HCT116 (cell line): Measurements from ENCODE around the gene DNAJC2. TPM values are rescaled to one million over a fixed set of nuclear protein-coding genes. Genes with fewer than 3 reads are reported as not detected.

Experiments used
- ATAC-seq: fragments of 200-7000 bp; cut with Tn5 transposase; 2 replicates; pipeline ENCODE4 v1.9.1; 2020; ENCODE audit warnings: mild to moderate bottlenecking, moderate library complexity
- BruUV-seq: library from RNA; stranded (reverse); fragments of 400-500 nt; replicated peaks from 2 replicates; lab custom pipeline; 2021; lab: Mats Ljungman, UMichigan
- CTCF ChIA-PET: fragments of 300-600 bp; sonication (Branson Sonifier 250); formaldehyde crosslinking; loops from one replicate; lab custom pipeline; 2021; ENCODE audit warnings: antibody characterized with exemption; lab: Charles Lee
- POLR2A ChIA-PET: fragments of 300-600, 350-600 bp; sonication (Branson Sonifier 250); formaldehyde crosslinking; loops from one replicate; lab custom pipeline; 2021; ENCODE audit warnings: antibody characterized with exemption; lab: Charles Lee
- RAD21 ChIA-PET, 2 experiments: fragments of 300-600 bp; sonication (Branson Sonifier 250); formaldehyde crosslinking; loops; one replicate each; lab custom pipeline; 2023; ENCODE audit warnings: low total read pairs in 2 of 2; ENCODE audit not compliant: uncharacterized antibody in 2 of 2, unreplicated experiment in 2 of 2, low non-redundant PET in 1 of 2; lab: Charles Lee
- DNase-seq: peaks from one replicate; pipeline ENCODE4 v3.0.0-alpha.2; 2010; ENCODE audit warnings: low read depth, low spot score
- H2AFZ ChIP-seq: fragments of 200-600 bp; shearing (Covaris generic), sonication (generic); 2 replicates; pipeline ENCODE4 v1.6.1; 2017; ENCODE audit warnings: low read depth, mixed run types, mixed read lengths, antibody characterized with exemption, low read length; ENCODE audit not compliant: poor library complexity, severe bottlenecking
- H3K27ac ChIP-seq: 2 replicates; pipeline ENCODE4 v1.5.1; 2012; ENCODE audit warnings: low read depth, low read length
- H3K27me3 ChIP-seq: fragments of 200-600 bp; sonication (generic); 2 replicates; pipeline ENCODE4 v1.6.1; 2016; ENCODE audit warnings: mixed run types, low read length, mixed read lengths; ENCODE audit not compliant: insufficient read depth
- H3K36me3 ChIP-seq, 2 experiments: fragments of 200-500 bp in 1 of 2; fragments of 200-600 bp in 1 of 2; sonication (Bioruptor generic) in 1 of 2; sonication (generic) in 1 of 2; 2 replicates each; pipeline versions ENCODE4 v1.5.1 to v1.6.1; 2014 to 2016; ENCODE audit warnings: low read length in 2 of 2, inconsistent platforms in 1 of 2, mixed read lengths in 1 of 2, mixed run types in 1 of 2; ENCODE audit not compliant: insufficient read depth in 2 of 2, control insufficient read depth in 1 of 2
- H3K4me1 ChIP-seq, 2 experiments: fragments of 200-600 bp in 1 of 2; sonication (generic) in 1 of 2; 2 replicates each; pipeline versions ENCODE4 v1.5.1 to v1.6.1; 2012 to 2017; ENCODE audit warnings: low read length in 2 of 2, inconsistent platforms in 1 of 2, mild to moderate bottlenecking in 1 of 2, mixed read lengths in 1 of 2, mixed run types in 1 of 2, moderate library complexity in 1 of 2; ENCODE audit not compliant: insufficient read depth in 2 of 2, control insufficient read depth in 1 of 2
- H3K4me2 ChIP-seq: fragments of 200-600 bp; sonication (generic); 2 replicates; pipeline ENCODE4 v1.6.1; 2017; ENCODE audit warnings: mixed run types, low read length, mixed read lengths
- H3K4me3 ChIP-seq, 2 experiments: fragments of 200-600 bp in 1 of 2; sonication (generic) in 1 of 2; replicated peaks in 1 of 2; 2 replicates each; pipeline ENCODE4 v1.5.1; 2011 to 2016; ENCODE audit warnings: low read length in 2 of 2, control low read depth in 1 of 2, low read depth in 1 of 2, mild to moderate bottlenecking in 1 of 2, mixed read lengths in 1 of 2, mixed run types in 1 of 2
- H3K79me2 ChIP-seq: fragments of 200-600 bp; sonication (generic); 2 replicates; pipeline ENCODE4 v1.6.1; 2017; ENCODE audit warnings: mild to moderate bottlenecking, mixed run types, low read length, moderate library complexity, mixed read lengths; ENCODE audit not compliant: insufficient read depth
- H3K9ac ChIP-seq: fragments of 200-600 bp; sonication (generic); 2 replicates; pipeline ENCODE4 v1.6.1; 2016; ENCODE audit warnings: low read length, mixed read lengths
- H3K9me2 ChIP-seq: fragments of 200-600 bp; sonication (generic), shearing (Covaris generic); 2 replicates; pipeline ENCODE4 v1.6.1; 2017; ENCODE audit warnings: mixed run types, mild to moderate bottlenecking, moderate library complexity; ENCODE audit not compliant: insufficient read depth
- H3K9me3 ChIP-seq, 2 experiments: fragments of 200-500 bp in 1 of 2; fragments of 200-600 bp in 1 of 2; sonication (Bioruptor generic) in 1 of 2; sonication (generic) in 1 of 2; 2 replicates each; pipeline ENCODE4 v1.6.1; 2014 to 2017; ENCODE audit warnings: low read length in 2 of 2, mixed read lengths in 2 of 2, inconsistent platforms in 1 of 2, low read depth in 1 of 2, mild to moderate bottlenecking in 1 of 2, mixed run types in 1 of 2, moderate library complexity in 1 of 2; ENCODE audit not compliant: control insufficient read depth in 1 of 2, insufficient read depth in 1 of 2
- H4K20me1 ChIP-seq: fragments of 200-600 bp; sonication (generic), shearing (Covaris generic); 2 replicates; pipeline ENCODE4 v1.6.1; 2017; ENCODE audit warnings: mixed run types, mild to moderate bottlenecking, moderate library complexity; ENCODE audit not compliant: insufficient read depth
- CBX3 ChIP-seq: IDR thresholded peaks from 2 replicates; pipeline ENCODE4 v1.6.1; 2012; ENCODE audit warnings: low read depth
- CTCF ChIP-seq, 3 experiments: fragments of 200-600 bp in 1 of 3; sonication (generic) in 1 of 3; IDR thresholded peaks in 2 of 3; conservative IDR thresholded peaks in 1 of 3; 2 replicates each; pipeline ENCODE4 v1.5.1; 2012 to 2017; ENCODE audit warnings: low read depth in 2 of 3, low read length in 2 of 3, antibody characterized with exemption in 1 of 3, borderline replicate concordance in 1 of 3, control low read depth in 1 of 3, mild to moderate bottlenecking in 1 of 3, mixed read lengths in 1 of 3, mixed run types in 1 of 3, moderate library complexity in 1 of 3; ENCODE audit not compliant: insufficient read depth in 1 of 3
- EGR1 ChIP-seq: IDR thresholded peaks from 2 replicates; pipeline ENCODE4 v1.6.1; 2012; ENCODE audit warnings: low read depth
- ELF1 ChIP-seq: IDR thresholded peaks from 2 replicates; pipeline ENCODE4 v1.6.1; 2012; ENCODE audit warnings: low read depth, borderline replicate concordance
- EZH2 ChIP-seq: fragments of 200-600 bp; sonication (generic); IDR thresholded peaks from 2 replicates; pipeline ENCODE4 v1.6.1; 2017; ENCODE audit warnings: antibody characterized with exemption, mixed run types
- EZH2phosphoT487 ChIP-seq: fragments of 200-600 bp; IDR thresholded peaks from 2 replicates; pipeline ENCODE4 v1.6.1; 2018; ENCODE audit warnings: antibody characterized with exemption, borderline replicate concordance
- FOSL1 ChIP-seq: IDR thresholded peaks from 2 replicates; pipeline ENCODE4 v1.6.1; 2012; ENCODE audit warnings: low read depth
- JUND ChIP-seq: IDR thresholded peaks from 2 replicates; pipeline ENCODE4 v1.6.1; 2012
- MAX ChIP-seq: IDR thresholded peaks from 2 replicates; pipeline ENCODE4 v1.6.1; 2012
- POLR2A ChIP-seq: IDR thresholded peaks from 2 replicates; pipeline ENCODE4 v1.7.0; 2011; ENCODE audit warnings: borderline replicate concordance; ENCODE audit not compliant: insufficient read depth, insufficient read length; ENCODE audit errors: extremely low read depth
- POLR2AphosphoS5 ChIP-seq: IDR thresholded peaks from 2 replicates; pipeline ENCODE4 v1.6.1; 2011; ENCODE audit warnings: mild to moderate bottlenecking, low read depth, low read length, moderate library complexity
- RAD21 ChIP-seq: IDR thresholded peaks from 2 replicates; pipeline ENCODE4 v1.6.1; 2012; ENCODE audit warnings: low read depth, mild to moderate bottlenecking
- REST ChIP-seq: IDR thresholded peaks from 2 replicates; pipeline ENCODE4 v1.6.1; 2012; ENCODE audit warnings: low read depth
- SIN3A ChIP-seq: IDR thresholded peaks from 2 replicates; pipeline ENCODE4 v1.6.1; 2012; ENCODE audit warnings: low read depth
- SRF ChIP-seq: IDR thresholded peaks from 2 replicates; pipeline ENCODE4 v1.6.1; 2012; ENCODE audit warnings: low read depth
- YY1 ChIP-seq: IDR thresholded peaks from 2 replicates; pipeline ENCODE4 v1.6.1; 2011; ENCODE audit warnings: low read length, low read depth, moderate library complexity, mild to moderate bottlenecking; ENCODE audit not compliant: insufficient replicate concordance; ENCODE audit errors: extremely low read depth
- ZFX ChIP-seq: fragments of 450-650 bp; IDR thresholded peaks from 2 replicates; pipeline ENCODE4 v1.6.1; 2017
- ZNF274 ChIP-seq: fragments of 200-500 bp; sonication (Bioruptor generic); IDR thresholded peaks from 2 replicates; pipeline ENCODE4 v1.6.1; 2014; ENCODE audit warnings: mild to moderate bottlenecking, low read depth, low read length, inconsistent platforms
- intact Hi-C: fragments of 100-400 bp; cut with micrococcal nuclease; formaldehyde crosslinking; loops from 2 replicates; pipeline ENCODE4 v1.10.0; 2022
- total RNA-seq: library from RNA; stranded (reverse); gene quantifications from one replicate; pipeline ENCODE4 v1.2.1, GENCODE V29; 2021; ENCODE audit not compliant: unreplicated experiment
- TF ChIP-seq, protein P1 (sequence below): IDR thresholded peaks from 2 replicates; pipeline ENCODE4 v1.6.1; 2012
- TF ChIP-seq, protein P2 (sequence below): IDR thresholded peaks from 2 replicates; pipeline ENCODE4 v1.6.1; 2011; ENCODE audit warnings: mild to moderate bottlenecking, low read length, moderate library complexity; ENCODE audit not compliant: insufficient replicate concordance; ENCODE audit errors: extremely low read depth

DNAJC2 gene
- total RNA-seq, 1 experiment from 2014 or later = 40.2 TPM

DNA sequence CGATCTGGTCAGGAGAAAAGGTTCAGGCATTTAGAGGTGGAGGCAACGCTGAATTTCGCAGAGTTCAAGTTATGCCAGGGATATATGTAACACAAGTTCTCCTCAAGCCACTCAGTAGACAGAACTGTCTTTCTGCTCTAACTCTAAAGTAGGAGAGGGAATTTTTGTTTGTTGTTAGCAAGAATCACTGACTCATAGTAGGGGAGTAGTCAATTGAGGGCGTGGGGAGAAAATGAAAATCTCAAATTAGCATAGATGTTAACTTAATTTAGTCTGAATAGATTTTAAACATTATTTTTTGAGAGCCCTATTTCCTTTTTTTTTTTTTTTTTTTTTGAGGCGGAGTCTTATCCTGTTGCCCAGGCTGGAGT lies 37.5 kb upstream of the DNAJC2 start:
- no peak overlapping the region for H3K4me2 ChIP-seq
- ChIA-PET POLR2A (no interaction called here), RAD21 (no interaction called here), CTCF (no interaction called here)
- H3K79me2 ChIP-seq = no peaks in the 10 kb centered on the region
- ATAC-seq = no peak
- no peaks in the 10 kb centered on the region for H3K4me1 ChIP-seq
- H2AFZ ChIP-seq = no peak overlapping the region
- no peak overlapping the region for H3K27ac ChIP-seq
- H3K9ac ChIP-seq = no peak overlapping the region
- no peaks in the 10 kb centered on the region for H3K9me2 ChIP-seq
- TF ChIP-seq RAD21 (no peak), POLR2AphosphoS5 (no peak), FOSL1 (no peak), EZH2 (no peak), JUND (no peak), EZH2phosphoT487 (no peak), REST (no peak), ELF1 (no peak), YY1 (no peak), MAX (no peak), SIN3A (no peak), EGR1 (no peak), CTCF (IDR thresholded peaks at IDR 0.05 in 2 of 3, conservative IDR thresholded peaks at IDR 0.05 in 1 of 3; ENCODE audit: borderline replicate concordance in 1 of 3, insufficient read depth in 1 of 3, low read depth in 2 of 3, low read length in 2 of 3) (no peak), SRF (no peak), CBX3 (no peak), ZNF274 (no peak), ZFX (no peak), POLR2A (no peak)
- TF ChIP-seq, protein P1, sequence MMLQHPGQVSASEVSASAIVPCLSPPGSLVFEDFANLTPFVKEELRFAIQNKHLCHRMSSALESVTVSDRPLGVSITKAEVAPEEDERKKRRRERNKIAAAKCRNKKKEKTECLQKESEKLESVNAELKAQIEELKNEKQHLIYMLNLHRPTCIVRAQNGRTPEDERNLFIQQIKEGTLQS = no peak
- TF ChIP-seq, protein P2, sequence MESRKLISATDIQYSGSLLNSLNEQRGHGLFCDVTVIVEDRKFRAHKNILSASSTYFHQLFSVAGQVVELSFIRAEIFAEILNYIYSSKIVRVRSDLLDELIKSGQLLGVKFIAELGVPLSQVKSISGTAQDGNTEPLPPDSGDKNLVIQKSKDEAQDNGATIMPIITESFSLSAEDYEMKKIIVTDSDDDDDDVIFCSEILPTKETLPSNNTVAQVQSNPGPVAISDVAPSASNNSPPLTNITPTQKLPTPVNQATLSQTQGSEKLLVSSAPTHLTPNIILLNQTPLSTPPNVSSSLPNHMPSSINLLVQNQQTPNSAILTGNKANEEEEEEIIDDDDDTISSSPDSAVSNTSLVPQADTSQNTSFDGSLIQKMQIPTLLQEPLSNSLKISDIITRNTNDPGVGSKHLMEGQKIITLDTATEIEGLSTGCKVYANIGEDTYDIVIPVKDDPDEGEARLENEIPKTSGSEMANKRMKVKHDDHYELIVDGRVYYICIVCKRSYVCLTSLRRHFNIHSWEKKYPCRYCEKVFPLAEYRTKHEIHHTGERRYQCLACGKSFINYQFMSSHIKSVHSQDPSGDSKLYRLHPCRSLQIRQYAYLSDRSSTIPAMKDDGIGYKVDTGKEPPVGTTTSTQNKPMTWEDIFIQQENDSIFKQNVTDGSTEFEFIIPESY = no peak
- DNase-seq = no peak
- no peak overlapping the region for H3K4me3 ChIP-seq
- no peaks in the 10 kb centered on the region for H4K20me1 ChIP-seq
- 0 out of 2 replicates have a peak, but pooled peaks cover 18% of the 10 kb centered on the region for H3K27me3 ChIP-seq
- H3K9me3 ChIP-seq = no peaks in the 10 kb centered on the region
- no peaks in the 10 kb centered on the region for H3K36me3 ChIP-seq
- BruUV-seq = no TSS peak
- intact Hi-C loops = no loop called here
